GM18868 (cell line): ENCODE data around the gene TPRA1.
"Not testable (repeated sequence)": the region's sequence is repeated elsewhere in the genome, so short reads cannot be mapped to it uniquely, and the experiment has no call there.

Experiments used
- ATAC-seq: cut with Tn5 transposase; IDR thresholded peaks from one replicate; pipeline ENCODE4 v1.9.1; 2021; ENCODE audit warnings: mild to moderate bottlenecking, moderate library complexity; ENCODE audit not compliant: unreplicated experiment

Gene TPRA1

DNA sequence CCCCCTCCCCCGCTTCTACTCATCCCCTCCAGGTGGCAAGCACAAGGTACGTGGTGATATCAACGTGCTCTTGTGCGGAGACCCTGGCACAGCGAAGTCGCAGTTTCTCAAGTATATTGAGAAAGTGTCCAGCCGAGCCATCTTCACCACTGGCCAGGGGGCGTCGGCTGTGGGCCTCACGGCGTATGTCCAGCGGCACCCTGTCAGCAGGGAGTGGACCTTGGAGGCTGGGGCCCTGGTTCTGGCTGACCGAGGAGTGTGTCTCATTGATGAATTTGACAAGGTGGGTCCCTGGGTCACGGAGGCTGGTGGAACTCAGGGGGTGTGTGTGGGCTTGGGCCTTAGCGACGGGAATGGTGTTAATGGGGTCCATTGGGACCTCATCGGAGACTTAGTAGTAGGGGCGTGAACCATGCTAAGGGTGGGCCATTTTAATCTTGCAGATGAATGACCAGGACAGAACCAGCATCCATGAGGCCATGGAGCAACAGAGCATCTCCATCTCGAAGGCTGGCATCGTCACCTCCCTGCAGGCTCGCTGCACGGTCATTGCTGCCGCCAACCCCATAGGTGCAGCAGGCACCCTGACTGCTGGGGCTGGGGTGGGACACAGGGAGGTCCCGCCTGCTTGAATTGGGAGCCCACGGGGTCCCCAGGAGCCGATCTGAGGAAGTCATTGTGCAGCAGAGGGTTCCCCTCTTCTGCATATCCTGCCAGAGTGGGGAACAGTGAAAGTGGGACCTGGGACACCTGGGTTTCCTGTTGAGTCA, 26.5 kb upstream of the TPRA1 start:
- ATAC-seq = no peak

DNA sequence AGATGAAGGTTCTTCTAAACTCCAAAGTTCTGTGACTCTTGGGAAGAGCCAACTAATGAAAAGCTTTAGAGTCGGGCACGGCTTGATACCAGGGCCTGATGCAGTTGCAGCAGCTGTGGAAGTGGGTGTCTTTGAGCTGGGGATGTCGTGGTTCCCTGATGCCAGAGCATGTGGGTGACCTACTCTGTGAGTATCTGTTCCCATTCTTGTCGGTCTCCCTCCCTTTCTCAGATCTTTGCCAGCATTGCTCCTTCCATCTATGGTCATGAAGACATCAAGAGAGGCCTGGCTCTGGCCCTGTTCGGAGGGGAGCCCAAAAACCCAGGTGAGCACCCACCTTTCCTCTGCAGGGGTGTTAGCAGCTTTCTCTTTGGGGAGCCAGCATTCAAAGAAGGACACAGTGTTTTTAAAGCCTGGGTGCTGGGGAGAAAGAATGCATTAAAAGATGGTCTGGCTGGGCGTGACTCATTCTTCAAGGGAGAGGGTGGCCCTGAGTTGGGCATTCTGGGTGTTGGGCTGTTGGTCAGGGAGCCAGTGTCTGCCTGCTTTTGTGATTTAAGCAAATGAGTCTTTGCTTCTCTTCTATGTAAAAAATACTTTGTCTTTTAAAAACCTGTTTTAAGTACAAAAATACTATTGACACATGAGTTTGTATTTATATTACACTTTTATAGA, 25.2 kb upstream of the TPRA1 start:
- no peak for ATAC-seq

GRCh38 chr3:127614928-127615589, 24.5 kb upstream of the TPRA1 start:
- ATAC-seq = no peak

- ATAC-seq = no peak
Observed at GRCh38 chr3:127613406-127613805, 22.9 kb upstream of the TPRA1 start.

GRCh38 chr3:127612966-127613365, 22.4 kb upstream of the TPRA1 start:
- ATAC-seq = no peak

GRCh38 chr3:127611251-127611650, 20.7 kb upstream of the TPRA1 start:
- ATAC-seq = no peak

- no peak for ATAC-seq
Observed at GRCh38 chr3:127610105-127610504, 19.6 kb upstream of the TPRA1 start.

GRCh38 chr3:127608362-127608718, 17.8 kb upstream of the TPRA1 start:
- ATAC-seq = no peak

GRCh38 chr3:127607675-127608361, 17.3 kb upstream of the TPRA1 start:
- no peak for ATAC-seq

- no peak for ATAC-seq
Observed at GRCh38 chr3:127606981-127607595, 16.6 kb upstream of the TPRA1 start.

DNA sequence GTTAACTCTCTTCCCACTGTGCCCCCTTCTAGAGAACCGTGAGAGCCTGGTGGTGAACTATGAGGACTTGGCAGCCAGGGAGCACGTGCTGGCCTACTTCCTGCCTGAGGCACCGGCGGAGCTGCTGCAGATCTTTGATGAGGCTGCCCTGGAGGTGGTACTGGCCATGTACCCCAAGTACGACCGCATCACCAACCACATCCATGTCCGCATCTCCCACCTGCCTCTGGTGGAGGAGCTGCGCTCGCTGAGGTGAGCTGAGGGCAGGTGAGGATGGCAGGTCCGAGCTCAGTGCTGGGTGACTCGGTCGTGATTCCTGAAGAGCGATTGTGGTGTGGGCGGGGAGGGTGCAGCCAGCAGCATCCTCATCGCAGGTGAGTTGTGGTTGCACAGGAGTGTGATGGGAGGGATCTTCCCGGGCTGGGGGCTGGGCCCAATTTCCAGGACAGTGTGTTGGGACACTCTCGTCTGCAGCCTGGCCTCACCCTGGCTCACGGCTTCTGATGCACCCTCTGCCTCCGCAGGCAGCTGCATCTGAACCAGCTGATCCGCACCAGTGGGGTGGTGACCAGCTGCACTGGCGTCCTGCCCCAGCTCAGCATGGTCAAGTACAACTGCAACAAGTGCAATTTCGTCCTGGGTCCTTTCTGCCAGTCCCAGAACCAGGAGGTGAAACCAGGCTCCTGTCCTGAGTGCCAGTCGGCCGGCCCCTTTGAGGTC, 15.7 kb upstream of the TPRA1 start:
- no peak for ATAC-seq

DNA sequence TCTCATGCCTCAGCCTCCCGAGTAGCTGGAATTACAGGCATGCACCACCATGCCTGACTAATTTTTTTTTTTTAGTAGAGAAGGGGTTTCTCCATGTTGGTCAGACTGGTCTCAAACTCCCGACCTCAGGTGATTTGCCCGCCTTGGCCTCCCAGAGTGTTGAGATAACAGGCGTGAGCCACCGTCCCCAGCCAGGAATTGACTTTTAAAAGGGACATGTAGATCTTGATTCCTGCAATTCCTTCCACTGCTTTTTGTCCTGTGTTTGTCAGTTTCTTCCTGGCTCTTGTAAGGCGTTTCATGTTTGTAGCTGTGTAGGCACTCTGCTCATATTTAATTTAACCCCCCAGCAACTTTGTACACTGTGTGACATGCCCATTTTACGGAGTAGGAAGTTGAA, 15.0 kb upstream of the TPRA1 start:
- ATAC-seq = not testable (repeated sequence)

DNA sequence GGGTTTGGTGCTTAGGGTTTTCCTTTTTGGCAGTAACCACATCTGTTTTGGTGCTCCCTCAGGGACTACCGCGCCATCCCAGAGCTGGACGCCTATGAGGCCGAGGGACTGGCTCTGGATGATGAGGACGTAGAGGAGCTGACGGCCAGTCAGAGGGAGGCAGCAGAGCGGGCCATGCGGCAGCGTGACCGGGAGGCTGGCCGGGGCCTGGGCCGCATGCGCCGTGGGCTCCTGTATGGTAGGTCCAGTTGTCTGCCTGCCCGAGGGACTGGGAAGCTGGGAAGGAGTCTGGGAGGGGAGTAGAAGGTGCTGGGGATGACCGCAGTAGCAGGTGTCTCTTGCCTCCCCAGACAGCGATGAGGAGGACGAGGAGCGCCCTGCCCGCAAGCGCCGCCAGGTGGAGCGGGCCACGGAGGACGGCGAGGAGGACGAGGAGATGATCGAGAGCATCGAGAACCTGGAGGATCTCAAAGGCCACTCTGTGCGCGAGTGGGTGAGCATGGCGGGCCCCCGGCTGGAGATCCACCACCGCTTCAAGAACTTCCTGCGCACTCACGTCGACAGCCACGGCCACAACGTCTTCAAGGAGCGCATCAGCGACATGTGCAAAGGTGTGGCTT, 14.1 kb upstream of the TPRA1 start:
- ATAC-seq = no peak

DNA sequence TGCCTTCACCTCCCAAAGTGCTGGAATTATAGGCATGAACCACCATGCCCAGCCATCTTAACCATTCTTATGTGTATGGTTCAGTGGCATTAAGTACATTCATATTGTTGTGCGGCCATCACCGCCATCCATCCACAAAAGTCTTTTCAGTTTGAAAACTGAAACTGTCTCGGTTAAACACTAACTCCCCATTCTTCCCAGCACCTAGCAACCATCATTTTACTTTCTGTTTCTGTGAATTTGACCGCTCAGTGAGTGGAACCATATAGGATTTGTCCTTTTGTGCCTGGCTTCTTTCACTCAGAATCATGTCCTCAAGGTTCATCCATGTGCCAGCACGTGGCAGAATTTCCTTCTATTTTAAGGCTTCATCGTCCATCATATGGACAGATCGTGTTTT, 13.5 kb upstream of the TPRA1 start:
- no peak for ATAC-seq

- no peak for ATAC-seq
Observed at GRCh38 chr3:127600749-127601456, 10.4 kb upstream of the TPRA1 start.

GRCh38 chr3:127598841-127599570, 8.5 kb upstream of the TPRA1 start:
- no peak for ATAC-seq

GRCh38 chr3:127597020-127597771, 6.7 kb upstream of the TPRA1 start:
- ATAC-seq = no peak

- ATAC-seq = no peak
Observed at GRCh38 chr3:127595303-127595702, 4.8 kb upstream of the TPRA1 start.
